Measurements from ENCODE around the gene NKX6-2. TPM values are rescaled to one million over a fixed set of nuclear protein-coding genes. Genes with fewer than 3 reads are reported as not detected.
A peak's percentile ranks its signal among the peaks of the same experiment; 100 is the strongest.

Gene NKX6-2
- total and polyA plus RNA-seq, 2 of the 8 experiments (the other 6 are each of a cell fraction or from before 2014, with no cell fraction given), result 0.06 TPM; not detected in 1

GRCh38 chr10:132744839-132745238 is 41.1 kb downstream of the NKX6-2 start:
- Histone ChIP-seq H2BK120ac (replicated peaks; ENCODE audit: low read depth, low read length) (no peak overlapping the region), H3K9ac (replicated peaks in 1 of 4; ENCODE audit: extremely low read depth in 1 of 4, low read depth in 3 of 4, low read length in 3 of 4) (no peak overlapping the region), H3K4me1 (replicated peaks in 1 of 4; ENCODE audit: control insufficient read depth in 3 of 4, insufficient read depth in 4 of 4, low read length in 3 of 4) (peaks cover 0 to 38% (median 11%) of the 10 kb centered on the region in 4 experiments; a peak in 6 of 7 replicates), H3K27me3 (replicated peaks in 1 of 4; ENCODE audit: control insufficient read depth in 3 of 4, extremely low read depth in 1 of 4, insufficient read depth in 3 of 4, low read length in 3 of 4) (no peaks in the 10 kb centered on the region), H2BK5ac (ENCODE audit: low read depth, low read length) (peak overlapping the region; percentile 52; the same call in 1 of the 2 replicates), H2BK20ac (ENCODE audit: low read length) (no peak overlapping the region), H2AK5ac (ENCODE audit: low read depth, low read length) (peak overlapping the region; percentile 86; the same call in 1 of the 2 replicates), H4K8ac (ENCODE audit: extremely low read depth, insufficient read depth, low read length) (no peak overlapping the region), H3K23ac (ENCODE audit: insufficient read length) (no peak overlapping the region), H3K79me2 (ENCODE audit: control insufficient read depth in 1 of 2, insufficient read depth in 2 of 2, low read length in 2 of 2) (no peaks in the 10 kb centered on the region), H3K18ac (ENCODE audit: extremely low read depth, low read length) (no peak overlapping the region; the same call in 1 of the 2 replicates), H4K5ac (ENCODE audit: insufficient read length, low read depth, low read length) (no peak overlapping the region), H3K4me3 (ENCODE audit: extremely low read depth in 1 of 4, insufficient read depth in 2 of 4, low read depth in 3 of 4, low read length in 4 of 4) (no peak overlapping the region), H2AFZ (ENCODE audit: low read length) (no peak overlapping the region), H4K91ac (replicated peaks; ENCODE audit: insufficient read length, low read length) (peak overlapping the region; percentile 79), H3K14ac (ENCODE audit: insufficient read length) (no peak overlapping the region), H2BK12ac (ENCODE audit: low read depth, low read length) (0 out of 2 replicates have a peak overlapping the region, but pooled peaks have one; percentile 9), H3K9me3 (ENCODE audit: insufficient read depth in 2 of 2, low read depth in 1 of 2, low read length in 1 of 2) (no peaks in the 10 kb centered on the region), H3K56ac (replicated peaks; ENCODE audit: insufficient read length, low read depth, low read length) (no peak overlapping the region), H4K20me1 (replicated peaks in 1 of 2; ENCODE audit: control insufficient read depth in 1 of 2, insufficient read depth in 2 of 2, low read length in 2 of 2) (peaks cover 0 to 1% of the 10 kb centered on the region in 2 experiments), H3K23me2 (ENCODE audit: low read depth, low read length) (no peaks in the 10 kb centered on the region), H3K27ac (ENCODE audit: low read depth, low read length) (no peak overlapping the region), H2BK15ac (ENCODE audit: low read length) (0 out of 2 replicates have a peak overlapping the region, but pooled peaks have one; percentile 3), H3K4ac (replicated peaks; ENCODE audit: insufficient read length, low read depth, low read length) (peak overlapping the region; percentile 35), H3K36me3 (ENCODE audit: control insufficient read depth in 2 of 4, insufficient read depth in 4 of 4, low read length in 3 of 4) (no peaks in the 10 kb centered on the region), H3K79me1 (ENCODE audit: low read depth, low read length) (no peaks in the 10 kb centered on the region; the same call in 1 of the 2 replicates), H3K4me2 (ENCODE audit: insufficient read depth in 1 of 2, low read depth in 2 of 2, low read length in 2 of 2) (no peak overlapping the region)
- no peak for DNase-seq (ENCODE audit: low read depth in 1 of 2, low spot score in 2 of 2)
- CTCF ChIA-PET (ENCODE audit: partially characterized antibody), result interaction anchor here (1.3 kb wide), 1 partner anchor 11 kb away, joined by 3 read pairs; no protein-coding TSS in a partner anchor
- POLR2A ChIA-PET (ENCODE audit: partially characterized antibody), result no interaction called here
- WGBS, 2 experiments (ENCODE audit: extremely low coverage in 1 of 2, insufficient coverage in 1 of 2, insufficient read length in 1 of 2, insufficient replicate concordance in 2 of 2, low coverage in 1 of 2, low lambda C conversion rate in 2 of 2, missing lambda C conversion rate in 1 of 2), result 94% methylated on average over 18 of the region's 19 CpGs; no CpG with 5 or more reads in 1 of the 2 experiments
- no peak for FAIRE-seq
- TF ChIP-seq ATF3 (IDR thresholded peaks at IDR 0.05; ENCODE audit: insufficient read depth, low read depth, low read length) (no peak), HDAC2 (IDR thresholded peaks at IDR 0.05; ENCODE audit: borderline replicate concordance in 1 of 2, low read depth in 2 of 2, low read length in 2 of 2) (no peak), MAFK (IDR thresholded peaks at IDR 0.05; ENCODE audit: low read depth, low read length) (no peak), CTCF (IDR thresholded peaks at IDR 0.05; ENCODE audit: control extremely low read depth in 1 of 3, insufficient read depth in 1 of 3, low read depth in 1 of 3, low read length in 3 of 3) (no peak), POLR2AphosphoS5 (IDR thresholded peaks at IDR 0.05; ENCODE audit: low read depth, low read length) (no peak), JUND (IDR thresholded peaks at IDR 0.05; ENCODE audit: low read length) (no peak), TBP (IDR thresholded peaks at IDR 0.05; ENCODE audit: low read depth, low read length) (no peak), CREB1 (IDR thresholded peaks at IDR 0.05) (no peak), POLR2A (IDR thresholded peaks at IDR 0.05; ENCODE audit: control extremely low read depth in 1 of 2, low read depth in 2 of 2, low read length in 2 of 2) (no peak), ZNF274 (IDR thresholded peaks at IDR 0.05; ENCODE audit: borderline replicate concordance, extremely low read depth, low read length) (no peak), TAF1 (IDR thresholded peaks at IDR 0.05; ENCODE audit: low read depth, low read length) (no peak)

All from H1 (cell line).